OCI-LY1 (cell line): ENCODE measurements around the gene SLC25A42.

Experiments used
- EZH2 ChIP-seq: fragments of 200-600 bp; sonication (generic), shearing (Covaris generic); IDR thresholded peaks from 2 replicates; pipeline ENCODE4 v1.8.0; 2017; ENCODE audit warnings: borderline replicate concordance, mixed run types, mild to moderate bottlenecking, antibody characterized with exemption, low read length, moderate library complexity, mixed read lengths
- TF ChIP-seq, protein P1 (sequence below): fragments of 200-600 bp; sonication (generic), shearing (Covaris generic); IDR thresholded peaks from 2 replicates; pipeline ENCODE4 v1.5.1; 2017; ENCODE audit warnings: mild to moderate bottlenecking, antibody characterized with exemption, low read length, moderate library complexity, mixed read lengths

DNA sequence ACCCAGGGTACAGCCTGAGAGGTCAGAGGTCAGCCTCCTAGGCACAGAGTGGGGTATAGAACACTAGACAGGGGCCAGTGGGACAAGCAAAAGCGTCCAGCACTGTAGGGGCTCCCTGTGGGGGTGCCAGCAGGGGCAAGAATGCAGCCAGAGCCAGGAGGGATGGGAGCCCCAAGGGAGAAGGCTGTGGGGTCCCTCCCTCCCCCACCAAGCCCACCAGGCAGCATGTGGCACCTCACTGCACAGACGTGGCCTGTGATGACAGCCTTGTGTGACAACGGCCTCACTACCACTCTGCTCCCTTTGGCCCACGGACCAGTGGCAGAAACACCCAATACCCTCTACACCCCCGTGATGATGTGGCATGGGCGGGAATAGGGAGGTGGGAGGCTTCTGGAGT is 20.3 kb upstream of the SLC25A42 start:
- TF ChIP-seq, protein P1, sequence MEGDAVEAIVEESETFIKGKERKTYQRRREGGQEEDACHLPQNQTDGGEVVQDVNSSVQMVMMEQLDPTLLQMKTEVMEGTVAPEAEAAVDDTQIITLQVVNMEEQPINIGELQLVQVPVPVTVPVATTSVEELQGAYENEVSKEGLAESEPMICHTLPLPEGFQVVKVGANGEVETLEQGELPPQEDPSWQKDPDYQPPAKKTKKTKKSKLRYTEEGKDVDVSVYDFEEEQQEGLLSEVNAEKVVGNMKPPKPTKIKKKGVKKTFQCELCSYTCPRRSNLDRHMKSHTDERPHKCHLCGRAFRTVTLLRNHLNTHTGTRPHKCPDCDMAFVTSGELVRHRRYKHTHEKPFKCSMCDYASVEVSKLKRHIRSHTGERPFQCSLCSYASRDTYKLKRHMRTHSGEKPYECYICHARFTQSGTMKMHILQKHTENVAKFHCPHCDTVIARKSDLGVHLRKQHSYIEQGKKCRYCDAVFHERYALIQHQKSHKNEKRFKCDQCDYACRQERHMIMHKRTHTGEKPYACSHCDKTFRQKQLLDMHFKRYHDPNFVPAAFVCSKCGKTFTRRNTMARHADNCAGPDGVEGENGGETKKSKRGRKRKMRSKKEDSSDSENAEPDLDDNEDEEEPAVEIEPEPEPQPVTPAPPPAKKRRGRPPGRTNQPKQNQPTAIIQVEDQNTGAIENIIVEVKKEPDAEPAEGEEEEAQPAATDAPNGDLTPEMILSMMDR, result no peak
- no peak for TF ChIP-seq EZH2
